ENCODE results near the gene KANSL1L. TPM values are rescaled to one million over a fixed set of nuclear protein-coding genes. Genes with fewer than 3 reads are reported as not detected.

KANSL1L gene
- total and polyA plus RNA-seq, 9 of the 15 experiments (the other 6 are each of a cell fraction or from before 2014, with no cell fraction given): 1.3 to 6.7 (median 2.4) TPM

GRCh38 chr2:210002158-210003157, 168.8 kb downstream of the KANSL1L start, which contains the start of gene RPE:
TSS of gene RPE (plus strand) at chr2:210002638. CDS start at chr2:210002662, 24 bp downstream.
- intact Hi-C loops (cut with micrococcal nuclease) (no loop called here), in situ Hi-C loops (cut with MboI) (loop anchor here (25.0 kb wide), 1 partner anchor 460 kb away; no protein-coding TSS in a partner anchor)
- peak within 1 kb of the TSS; percentile 74 for H3K4me3 ChIP-seq
- 2% methylated on average over 26 of the region's 58 CpGs for WGBS (ENCODE audit: insufficient coverage, low coverage, missing lambda C conversion rate)
- H3K4me2 ChIP-seq (ENCODE audit: insufficient read depth, low read length): peak within 1 kb of the TSS; percentile 95
- H3K79me2 ChIP-seq (ENCODE audit: control insufficient read depth, insufficient read depth, low read length): peaks cover 51% of the 10 kb centered on the region
- H4K20me1 ChIP-seq (replicated peaks; ENCODE audit: control insufficient read depth, insufficient read depth, low read length): no peaks in the 10 kb centered on the region
- ChIA-PET CTCF (ENCODE audit: low intra/inter-chr PET ratio) (no interaction called here), POLR2A (interaction anchor here (0.7 to 0.9 kb wide), 2 partner anchors 10 to 44 kb away, joined by 3 read pairs; no protein-coding TSS in a partner anchor)
- DNase-seq (ENCODE audit: extremely low read depth in 1 of 4, low spot score in 3 of 4): peak; percentile 85 to 94 (median 87)
- BruUV-seq (replicated peaks): TSS peak; percentile 53
- peak within 1 kb of the TSS; percentile 87 for H2AFZ ChIP-seq (ENCODE audit: low read depth, low read length)
- peak; percentile 94 for FAIRE-seq
- ATAC-seq: peak; percentile 99
- H3K27me3 ChIP-seq (ENCODE audit: control insufficient read depth in 2 of 2, insufficient read depth in 2 of 2, low read length in 2 of 2): no peaks in the 10 kb centered on the region
- peak within 1 kb of the TSS; percentile 87 to 97 for H3K9ac ChIP-seq (ENCODE audit: insufficient read depth in 1 of 2, low read depth in 2 of 2, low read length in 2 of 2)
- H3K9me3 ChIP-seq (replicated peaks; ENCODE audit: control insufficient read depth, insufficient read depth, low read depth, low read length): no peaks in the 10 kb centered on the region
- H3K9me1 ChIP-seq (ENCODE audit: control insufficient read depth, insufficient read depth, low read length): no peaks in the 10 kb centered on the region
- peaks cover 6 to 18% of the 10 kb centered on the region in 2 experiments; a peak in 4 of 5 replicates for H3K4me1 ChIP-seq (replicated peaks in 1 of 2; ENCODE audit: control insufficient read depth in 2 of 2, insufficient read depth in 2 of 2, low read length in 2 of 2)
- H3K36me3 ChIP-seq (ENCODE audit: control insufficient read depth, insufficient read depth, low read length): peaks cover 35% of the 10 kb centered on the region
- H3K27ac ChIP-seq (ENCODE audit: extremely low read depth, low read depth, low read length): peak within 1 kb of the TSS; percentile 82
- no peak for TF ChIP-seq ETS1 (conservative IDR thresholded peaks at IDR 0.05; ENCODE audit: control insufficient read depth, low read depth, low read length)
- TF ChIP-seq TAF1 (IDR thresholded peaks at IDR 0.05; ENCODE audit: control insufficient read depth, extremely low read depth, insufficient read depth, low read length, severe bottlenecking): peak; percentile 70
- no peak for TF ChIP-seq FOS (IDR thresholded peaks at IDR 0.05; ENCODE audit: extremely low read depth, insufficient read length)
- TF ChIP-seq ZFX (CRISPR knock-in tag; IDR thresholded peaks at IDR 0.05): peak; percentile 48; the same call in 1 of the 2 replicates
- no peak for TF ChIP-seq ZNF589 (CRISPR knock-in tag; IDR thresholded peaks at IDR 0.05; ENCODE audit: low read depth)
- peak in 1 of 3 experiments; percentile 72 for TF ChIP-seq YY1 (IDR thresholded peaks at IDR 0.05; ENCODE audit: borderline replicate concordance in 1 of 3, control insufficient read depth in 1 of 3, extremely low read depth in 1 of 3, insufficient read depth in 3 of 3, insufficient read length in 1 of 3, insufficient replicate concordance in 2 of 3, low read depth in 1 of 3, low read length in 2 of 3)
- no peak for TF ChIP-seq AFF1 (IDR thresholded peaks at IDR 0.05; ENCODE audit: low read depth in 1 of 2, partially characterized antibody in 2 of 2)
- TF ChIP-seq CREM (IDR thresholded peaks at IDR 0.05; ENCODE audit: low read depth): peak; percentile 46
- TF ChIP-seq ZBED1 (IDR thresholded peaks at IDR 0.05): no peak

Measured in K562 (cell line).